NCI-H1694 treated with DMSO at 0.1 percent for 48 hours (cell line): ENCODE measurements around the gene SAMD5.
"Not testable (repeated sequence)": the region's sequence is repeated elsewhere in the genome, so short reads cannot be mapped to it uniquely, and the experiment has no call there.

Source experiments
- DNase-seq: peaks from one replicate; lab custom pipeline; 2025; lab: John Stamatoyannopoulos, UW

Gene SAMD5

DNA sequence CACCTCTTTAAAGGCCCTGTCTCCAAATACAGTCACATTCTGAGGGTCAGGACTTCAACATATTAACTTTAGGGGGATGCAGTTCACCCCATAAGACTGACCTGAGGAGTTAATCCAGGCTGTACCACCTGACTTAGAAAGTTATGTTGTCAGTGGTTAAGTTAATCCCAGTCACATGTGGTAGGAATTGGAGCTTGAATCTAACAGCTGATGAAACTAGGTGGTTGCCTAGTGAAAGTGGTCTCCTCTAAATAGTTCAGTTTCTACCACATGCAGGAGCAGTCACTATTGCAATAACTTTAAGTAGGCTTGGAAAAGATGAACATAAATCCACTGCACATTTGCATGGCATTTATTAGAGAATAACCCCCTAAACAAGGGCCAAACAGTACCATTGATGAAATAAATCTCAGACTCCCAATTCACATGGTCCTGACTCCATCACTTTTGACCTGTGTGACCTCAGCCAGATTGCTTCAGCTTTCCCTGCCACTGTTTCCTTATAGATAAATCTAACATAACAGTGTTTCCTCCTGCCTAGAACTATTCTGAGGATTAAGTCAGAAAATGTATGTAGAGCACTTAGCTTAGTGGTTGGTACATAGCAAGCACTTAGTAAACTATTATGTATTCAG is 20.1 kb downstream of the SAMD5 start:
- DNase-seq = no peak

DNA sequence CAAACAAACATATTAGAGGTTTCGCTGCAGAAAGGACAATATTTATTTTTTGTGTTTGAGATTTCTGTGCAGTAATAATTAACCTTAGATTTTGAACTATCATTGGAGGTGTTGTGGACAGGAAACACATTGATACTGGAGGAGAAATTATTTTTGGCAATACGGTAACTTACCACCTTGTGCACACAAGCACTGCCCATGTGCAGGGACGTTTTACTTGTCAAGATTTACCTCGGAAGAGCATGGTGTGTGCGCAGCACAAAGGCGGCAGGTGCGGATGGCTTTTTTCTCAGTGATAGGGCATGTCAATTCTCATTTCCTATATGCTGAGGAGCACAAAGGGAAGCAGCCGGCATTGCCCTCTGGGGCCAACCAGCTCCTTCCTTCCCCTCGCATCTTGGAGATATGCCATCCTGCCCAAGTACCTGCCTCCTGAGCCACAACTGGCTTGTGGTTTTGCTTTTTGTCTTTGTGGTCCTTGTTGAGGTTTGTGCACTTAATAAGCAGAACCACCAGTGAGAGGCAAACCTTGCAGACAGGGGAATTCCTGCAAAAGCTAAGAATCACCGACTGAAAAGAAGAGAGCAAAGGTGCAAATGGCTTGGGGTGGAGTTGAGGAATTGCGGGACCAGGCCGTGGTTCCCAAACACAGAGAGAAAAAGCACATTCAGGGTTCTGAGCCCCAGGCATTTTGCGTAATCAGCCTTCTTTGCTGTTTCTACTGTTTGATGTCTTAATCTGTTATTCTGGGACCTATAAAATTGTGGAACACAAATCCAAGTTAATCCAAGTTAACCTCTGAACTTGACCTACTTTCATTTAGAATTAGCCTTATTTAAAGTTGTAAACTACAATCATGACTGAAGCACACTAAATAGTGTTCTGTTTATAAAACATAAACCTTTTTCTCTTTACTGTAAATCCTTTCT is 21.9 kb downstream of the SAMD5 start:
- DNase-seq = no peak

DNA sequence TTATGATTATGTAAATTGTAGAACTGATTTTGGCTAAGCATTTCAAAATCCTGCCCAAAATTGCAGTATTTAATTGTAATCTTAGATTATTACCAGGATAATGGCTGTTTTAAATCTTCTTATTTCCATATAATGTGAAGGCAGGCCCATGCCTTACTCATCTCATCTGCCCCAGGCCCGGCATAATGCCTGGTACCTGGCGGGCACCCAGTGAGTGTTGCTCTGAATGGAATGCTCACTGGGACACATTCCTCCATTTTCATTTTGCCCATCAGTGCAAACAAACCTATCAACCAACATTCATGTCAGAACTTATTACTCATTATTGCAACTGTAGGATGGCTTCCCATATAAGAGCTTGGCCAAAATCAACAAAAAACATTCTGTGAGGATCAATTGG is 22.8 kb downstream of the SAMD5 start:
- no peak for DNase-seq

- no peak for DNase-seq
Measured at GRCh38 chr6:147534116-147534860, 25.8 kb downstream of the SAMD5 start.

DNA sequence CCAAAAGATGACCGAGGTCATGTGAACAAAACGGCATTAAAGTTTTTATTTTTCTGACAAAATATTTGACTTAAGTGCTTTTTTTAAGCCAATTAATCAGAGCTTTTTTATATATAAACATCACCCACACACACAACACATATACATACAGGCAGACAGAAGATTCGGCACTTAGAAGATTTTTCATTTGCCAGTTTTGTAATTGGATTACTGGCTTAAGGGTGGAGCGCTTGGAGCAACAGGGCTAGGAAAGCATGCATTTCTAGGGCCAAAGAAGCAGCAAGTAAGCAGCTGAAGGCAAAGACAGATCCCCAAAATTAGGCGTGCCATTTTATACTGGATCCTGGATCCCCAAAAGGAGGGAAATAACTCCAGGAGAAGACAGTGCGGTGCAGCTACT is 30.3 kb downstream of the SAMD5 start:
- no peak for DNase-seq

DNA sequence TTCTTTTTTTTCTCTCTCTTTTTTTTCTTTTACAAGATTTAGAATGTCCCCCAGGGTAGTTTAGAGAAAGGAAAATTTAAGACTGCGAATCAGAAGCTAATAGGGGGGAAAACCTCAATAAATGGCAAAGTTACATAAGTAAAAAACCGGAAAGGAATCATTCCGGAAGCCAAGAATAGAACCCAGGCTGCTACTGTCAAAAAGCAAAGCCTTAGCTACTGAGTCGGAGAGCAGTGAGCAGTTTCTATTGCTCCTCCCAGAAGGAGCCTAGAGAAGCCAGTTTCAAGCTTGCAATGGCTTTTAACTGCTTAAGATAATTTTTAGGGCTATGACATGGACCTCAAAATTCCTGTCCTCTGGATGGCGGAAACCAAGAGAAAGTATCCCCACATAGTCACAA is 31.6 kb downstream of the SAMD5 start:
- DNase-seq = no peak

- DNase-seq = not testable (repeated sequence)
Measured at GRCh38 chr6:147542436-147542835, 33.9 kb downstream of the SAMD5 start.

DNA sequence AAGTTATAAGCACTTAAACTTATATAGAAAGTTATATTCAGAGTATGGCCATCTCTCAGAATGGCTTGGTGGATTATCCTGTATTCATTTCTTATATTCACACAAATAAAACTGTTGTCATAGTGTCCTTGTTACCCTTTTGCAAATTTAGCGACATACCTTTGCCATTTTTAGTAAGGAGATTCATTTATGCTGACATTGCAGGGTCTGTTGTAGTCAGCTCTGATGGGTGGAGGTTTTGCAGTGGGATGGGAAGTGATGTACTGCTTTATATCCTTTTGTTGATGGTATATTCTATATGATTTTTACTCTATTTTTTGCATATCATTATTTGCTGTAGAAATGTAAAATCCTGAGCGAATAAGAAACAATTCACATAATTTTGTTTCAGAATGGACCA is 35.9 kb downstream of the SAMD5 start:
- DNase-seq = no peak

DNA sequence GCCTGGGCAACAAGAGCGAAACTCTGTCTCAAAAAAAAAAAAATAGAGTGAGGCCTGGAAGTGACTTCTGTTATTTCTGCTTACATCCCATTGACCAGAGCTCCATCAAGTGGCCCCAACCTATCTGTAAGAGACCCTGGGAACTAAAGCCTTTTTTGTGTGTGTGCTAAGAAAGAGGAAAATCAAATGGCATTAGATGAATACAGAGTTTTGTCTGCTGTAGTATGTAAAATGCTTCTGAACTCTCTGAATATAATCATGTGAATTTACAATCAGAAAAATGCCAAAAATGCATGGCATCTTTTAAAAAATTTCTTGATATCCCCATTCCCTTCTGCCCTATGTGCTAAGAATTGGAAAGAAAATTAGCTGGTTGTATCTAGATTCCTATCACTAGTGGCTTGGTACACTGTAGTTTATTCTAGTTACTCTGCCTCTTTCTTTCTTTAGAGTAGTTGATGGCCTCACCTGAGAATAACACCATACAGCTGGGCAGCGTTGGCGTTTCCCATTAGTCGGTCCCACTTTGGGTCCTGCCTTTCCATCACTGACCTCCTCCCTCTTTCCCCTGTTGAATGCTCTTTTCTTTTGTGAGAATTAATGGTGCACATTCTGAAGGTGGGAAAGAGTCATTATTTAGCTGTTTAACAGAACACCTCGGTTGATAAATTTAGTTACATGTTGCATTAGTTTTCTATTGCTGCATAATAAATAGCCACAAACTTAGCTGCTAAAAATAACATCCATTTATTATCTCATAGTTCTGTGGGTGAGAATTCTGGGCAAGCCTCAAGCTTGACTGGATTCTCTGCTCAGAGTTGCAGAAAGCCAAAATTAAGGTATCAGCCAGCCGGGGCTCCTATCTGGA is 38.2 kb downstream of the SAMD5 start:
- no peak for DNase-seq

DNA sequence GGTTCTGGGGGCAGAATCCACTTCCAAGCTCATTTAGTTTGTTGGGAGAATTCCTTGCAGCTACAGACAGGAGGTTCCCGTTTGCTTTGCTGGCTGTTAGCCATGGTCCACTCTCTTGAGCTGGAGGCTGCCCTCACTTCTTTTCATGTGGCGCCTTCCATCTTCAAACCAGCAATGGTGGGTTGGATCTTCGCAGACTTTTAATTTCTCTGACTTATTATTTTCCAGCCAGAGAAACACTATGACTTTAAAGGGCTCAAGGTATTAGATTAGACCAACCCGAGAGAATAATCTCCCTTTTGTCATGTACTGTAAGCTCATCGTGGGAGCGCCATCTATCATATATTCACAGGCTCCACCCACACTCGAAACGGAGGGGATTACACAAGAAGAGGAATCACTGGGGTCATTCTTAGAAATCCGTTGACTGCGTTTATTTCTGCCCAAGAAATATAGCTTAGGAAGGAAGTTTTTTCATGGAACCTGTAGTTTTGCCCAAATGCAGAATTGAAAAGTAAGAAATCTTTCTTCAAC is 38.9 kb downstream of the SAMD5 start:
- no peak for DNase-seq

GRCh38 chr6:147548921-147549475 is 40.5 kb downstream of the SAMD5 start:
- no peak for DNase-seq

DNA sequence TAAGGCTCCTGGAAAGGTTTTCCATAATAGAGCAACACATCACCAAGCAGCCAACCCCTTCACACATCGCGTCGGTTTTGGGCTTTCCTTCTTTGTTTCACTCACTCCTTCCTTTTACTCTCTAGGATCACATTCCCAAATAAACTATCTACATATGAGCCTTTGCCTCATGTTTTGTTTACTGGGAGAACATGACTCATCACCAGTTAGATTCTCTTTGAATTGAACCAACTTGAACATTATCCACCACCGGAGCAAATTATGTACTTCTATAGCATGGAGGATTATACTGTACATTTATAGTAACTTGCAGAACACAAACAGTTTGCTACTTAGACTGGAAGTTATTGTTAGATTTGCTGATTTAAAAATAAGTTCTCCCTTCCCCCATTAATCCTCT is 41.0 kb downstream of the SAMD5 start:
- no peak for DNase-seq

GRCh38 chr6:147551976-147552375 is 43.5 kb downstream of the SAMD5 start:
- no peak for DNase-seq

DNA sequence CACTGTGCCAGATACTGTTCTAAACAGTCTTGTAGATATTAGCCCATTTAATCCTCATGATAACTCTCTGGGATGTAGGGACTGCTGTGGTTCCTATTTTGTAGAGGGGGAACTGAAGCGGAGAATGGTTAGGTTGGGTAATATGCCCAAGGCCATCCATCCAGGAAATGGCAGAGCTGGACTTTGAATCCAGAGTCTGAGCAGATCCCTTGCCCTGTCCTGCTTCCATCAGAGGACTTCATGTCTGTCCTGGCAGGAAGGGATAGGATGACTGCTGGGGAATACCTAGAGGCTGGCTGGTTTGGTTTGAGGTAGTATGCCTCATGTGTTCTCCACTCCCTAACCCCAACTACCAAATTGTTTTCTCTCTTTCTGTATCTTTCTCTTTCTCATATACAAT is 44.6 kb downstream of the SAMD5 start:
- DNase-seq = no peak

DNA sequence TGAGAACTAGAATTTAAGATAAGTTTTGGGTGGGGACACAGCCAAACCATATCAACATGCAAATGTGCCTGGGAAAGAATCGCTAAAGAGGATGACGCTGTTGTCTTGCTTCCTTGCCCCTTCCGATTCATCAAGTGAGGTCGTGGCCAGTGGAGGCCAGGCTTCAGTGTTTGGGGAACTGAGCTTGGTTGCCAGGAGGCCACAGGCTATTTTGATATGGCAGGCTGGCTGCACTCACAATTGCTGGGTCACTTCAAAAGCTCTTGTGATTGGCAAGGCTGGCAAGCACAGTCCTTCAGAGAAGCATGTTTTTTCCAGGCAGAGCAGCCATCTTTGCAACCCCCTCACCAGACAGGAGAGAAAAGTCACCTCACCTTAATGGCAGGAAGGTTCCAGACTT is 45.8 kb downstream of the SAMD5 start:
- DNase-seq = no peak

GRCh38 chr6:147559006-147559405 is 50.5 kb downstream of the SAMD5 start:
- DNase-seq = no peak

- no peak for DNase-seq
Measured at GRCh38 chr6:147560670-147561069, 52.2 kb downstream of the SAMD5 start.

GRCh38 chr6:147561726-147562125 is 53.2 kb downstream of the SAMD5 start:
- no peak for DNase-seq

- DNase-seq = no peak
Measured at GRCh38 chr6:147563472-147563871, 55.0 kb downstream of the SAMD5 start.

DNA sequence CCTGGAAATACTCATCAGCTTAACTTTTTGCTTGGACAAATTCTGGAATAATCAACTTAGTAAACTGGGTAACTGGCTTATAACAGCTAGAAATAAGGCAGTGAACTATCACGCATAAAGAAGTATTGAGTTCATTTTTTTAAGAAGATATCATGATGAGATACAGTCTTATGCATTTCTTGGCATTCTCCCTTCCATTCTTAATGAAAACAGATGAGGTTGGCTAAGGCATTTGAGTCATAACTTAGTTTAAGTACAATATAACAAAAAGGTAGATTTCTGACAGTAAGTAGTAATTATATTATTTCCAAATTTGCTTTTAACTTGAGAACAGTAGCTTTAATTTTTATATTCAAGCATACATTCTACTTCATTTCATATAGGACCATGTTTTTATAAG is 56.1 kb downstream of the SAMD5 start:
- DNase-seq = no peak

DNA sequence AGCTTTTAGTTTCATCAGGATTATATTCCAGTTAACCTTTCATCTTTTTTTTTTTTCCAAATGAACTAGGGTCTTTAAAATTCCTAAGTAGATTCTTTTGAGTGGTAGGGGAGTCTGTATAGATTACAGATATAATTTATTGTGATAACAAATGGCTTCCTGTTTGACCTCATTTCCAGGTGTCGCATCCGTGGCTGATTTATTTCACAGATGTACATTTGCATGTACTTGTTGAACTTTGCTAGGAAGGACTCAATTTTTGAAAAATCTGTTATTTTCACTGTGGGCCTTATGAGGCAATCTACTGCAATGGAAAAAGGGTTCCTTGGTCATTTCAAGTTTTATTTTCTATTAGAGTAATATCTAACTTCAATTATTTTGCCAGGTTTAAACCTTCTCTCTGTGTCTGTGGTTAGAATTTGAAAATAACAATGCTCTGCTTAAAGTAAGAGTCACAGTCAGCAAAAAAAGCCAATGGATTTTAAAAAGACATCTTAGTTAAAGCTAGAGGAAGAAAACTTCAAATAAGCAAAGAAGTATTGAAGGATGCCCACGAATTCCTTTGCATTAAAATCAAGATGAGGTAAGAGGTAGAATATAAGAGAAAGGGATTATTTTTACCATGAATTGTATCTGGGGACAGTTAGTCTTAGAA is 57.9 kb downstream of the SAMD5 start:
- no peak for DNase-seq
